ENCODE data around the gene TNFRSF8.

- TF ChIP-seq CTCF (IDR thresholded peaks at IDR 0.05), result no peak
- no peak for TF ChIP-seq REST (IDR thresholded peaks at IDR 0.05; ENCODE audit: insufficient read depth in 1 of 2, low read depth in 2 of 2, low read length in 1 of 2)
- no peak for TF ChIP-seq SIN3A (IDR thresholded peaks at IDR 0.05; ENCODE audit: borderline replicate concordance, insufficient read depth, low read depth, low read length)
These were observed 33.5 kb downstream of the TNFRSF8 start for GRCh38 chr1:12096615-12097014.

Data from Panc1 (cell line).